IgD-negative memory B cell (primary cell): ENCODE results near the gene SLC52A1. TPM values are rescaled to one million over a fixed set of nuclear protein-coding genes. Genes with fewer than 3 reads are reported as not detected.
A peak's percentile ranks its signal among the peaks of the same experiment; 100 is the strongest.

ENCODE experiments used
- H3K27ac Mint-ChIP-seq, 3 donors: one replicate each; pipeline ENCODE4 v1.8.0; 2020 to 2022; ENCODE audit warnings: mild to moderate bottlenecking in 3 of 3, mixed read lengths in 3 of 3, moderate library complexity in 1 of 3
- H3K27me3 Mint-ChIP-seq: one replicate; pipeline ENCODE4 v1.8.0; 2021; ENCODE audit warnings: mixed read lengths
- H3K36me3 Mint-ChIP-seq: one replicate; pipeline ENCODE4 v1.8.0; 2020; ENCODE audit warnings: mild to moderate bottlenecking, mixed read lengths
- H3K4me1 Mint-ChIP-seq, 3 donors: one replicate each; pipeline ENCODE4 v1.8.0; 2020 to 2022; ENCODE audit warnings: mixed read lengths in 3 of 3, mild to moderate bottlenecking in 1 of 3
- H3K4me3 Mint-ChIP-seq, 4 donors: one replicate each; pipeline ENCODE4 v1.8.0; 2020 to 2022; ENCODE audit warnings: mild to moderate bottlenecking in 4 of 4, mixed read lengths in 4 of 4, moderate library complexity in 3 of 4
- H3K9me3 Mint-ChIP-seq, 3 donors: one replicate each; pipeline ENCODE4 v1.8.0; 2020 to 2021; ENCODE audit warnings: mixed read lengths in 3 of 3, mild to moderate bottlenecking in 1 of 3
- polyA plus RNA-seq: library from polyadenylated mRNA; unstranded; fragments of 300-500 nt; fragmentation: Illumina TruSeq; gene quantifications from one replicate; pipeline ENCODE4 v1.2.3, GENCODE V29; 2021

The SLC52A1 gene
- polyA plus RNA-seq, 1 donor from 2014 or later, result not detected

- Mint-ChIP-seq H3K36me3 (peaks cover 3% of the 10 kb centered on the region), H3K9me3 (no peaks in the 10 kb centered on the region), H3K4me1 (peaks cover 13 to 30% (median 27%) of the 10 kb centered on the region in 3 donors), H3K27ac (peak within 1 kb of the TSS; percentile 75 to 96 (median 95)), H3K4me3 (peak within 1 kb of the TSS; percentile 89 to 97 (median 96)), H3K27me3 (no peaks in the 10 kb centered on the region)
These were observed 48.1 kb downstream of the SLC52A1 start, which contains the start of gene CAMTA2 for GRCh38 chr17:4986951-4987766. Gene CAMTA2, minus strand, starts transcription at chr17:4987675. Its CDS starts 1,453 bp downstream, at chr17:4986222.

DNA sequence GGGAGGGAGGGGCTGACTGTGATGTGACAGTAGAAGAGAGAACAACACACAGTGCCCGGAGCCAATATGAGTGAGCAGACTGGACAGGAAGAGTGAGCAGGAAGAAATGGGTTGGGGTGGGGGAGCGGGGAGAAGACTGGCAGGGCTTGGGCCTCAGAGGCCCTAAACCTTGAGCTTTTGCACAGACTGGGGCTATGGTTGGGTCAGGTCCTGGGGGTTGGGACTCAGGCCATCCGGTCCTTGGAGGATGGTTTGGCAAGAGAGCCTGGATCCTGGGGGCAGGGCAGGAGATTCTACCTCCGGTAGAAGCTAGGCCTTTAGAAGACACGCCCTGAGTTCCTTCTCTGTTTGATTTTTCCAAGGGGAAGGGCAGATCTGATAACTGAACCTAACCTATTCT, 48.8 kb downstream of the SLC52A1 start:
- H3K4me1 Mint-ChIP-seq, result peaks cover 13 to 35% (median 27%) of the 10 kb centered on the region in 3 donors
- H3K27ac Mint-ChIP-seq, result peak overlapping the region; percentile 75 to 95 (median 90)
- peak overlapping the region; percentile 89 to 97 (median 96) for H3K4me3 Mint-ChIP-seq
- H3K9me3 Mint-ChIP-seq, result no peaks in the 10 kb centered on the region
- H3K27me3 Mint-ChIP-seq, result no peaks in the 10 kb centered on the region
- H3K36me3 Mint-ChIP-seq, result peaks cover 7% of the 10 kb centered on the region

Other genes with a start within 250 kb of the SLC52A1 start
- not detected for gene VMO1, start 249.1 kb downstream of the SLC52A1 start, polyA plus RNA-seq
- not detected for gene GLTPD2, start 246.5 kb downstream of the SLC52A1 start, polyA plus RNA-seq
- 261 TPM for gene PSMB6, start 239.3 kb downstream of the SLC52A1 start, polyA plus RNA-seq
- 4.9 TPM for gene PLD2, start 228.3 kb downstream of the SLC52A1 start, polyA plus RNA-seq
- 21.4 TPM for gene MINK1, start 202.1 kb downstream of the SLC52A1 start, polyA plus RNA-seq
- 1.0 TPM for gene C17orf107, start 135.9 kb downstream of the SLC52A1 start, polyA plus RNA-seq
- gene CHRNE, start 132.3 kb downstream of the SLC52A1 start, polyA plus RNA-seq, result 0.89 TPM
- gene GP1BA, start 103.1 kb downstream of the SLC52A1 start, polyA plus RNA-seq, result 0.26 TPM
- 70.9 TPM for gene SLC25A11, start 95.4 kb downstream of the SLC52A1 start, polyA plus RNA-seq
- gene RNF167, start 95.2 kb downstream of the SLC52A1 start, polyA plus RNA-seq, result 27.3 TPM
- gene PFN1, start 86.9 kb downstream of the SLC52A1 start, polyA plus RNA-seq, result 1,903 TPM
- 3.1 TPM for gene ENO3, start 84.3 kb downstream of the SLC52A1 start, polyA plus RNA-seq
- gene SPAG7, start 67.6 kb downstream of the SLC52A1 start, polyA plus RNA-seq, result 97.1 TPM
- gene CAMTA2, start 47.8 kb downstream of the SLC52A1 start, polyA plus RNA-seq, result 19.1 TPM
- gene INCA1, start 37.9 kb downstream of the SLC52A1 start, polyA plus RNA-seq, result 0.36 TPM
- 15.0 TPM for gene KIF1C, start 37.5 kb downstream of the SLC52A1 start, polyA plus RNA-seq
- gene ZFP3, start 43.0 kb upstream of the SLC52A1 start, polyA plus RNA-seq, result 1.4 TPM
- 11.7 TPM for gene ZNF232, start 76.5 kb upstream of the SLC52A1 start, polyA plus RNA-seq
- gene USP6, start 80.6 kb upstream of the SLC52A1 start, polyA plus RNA-seq, result 0.05 TPM
- 2.1 TPM for gene ZNF594, start 156.4 kb upstream of the SLC52A1 start, polyA plus RNA-seq
- 325 TPM for gene SCIMP, start 199.4 kb upstream of the SLC52A1 start, polyA plus RNA-seq
- 62.9 TPM for gene RABEP1, start 246.9 kb upstream of the SLC52A1 start, polyA plus RNA-seq